GM12878 (cell line): ENCODE data around the gene ANK2. TPM values are rescaled to one million over a fixed set of nuclear protein-coding genes. Genes with fewer than 3 reads are reported as not detected.

Experiments used
- ATAC-seq: fragments of 200-7000 bp; cut with Tn5 transposase; 3 replicates; pipeline ENCODE4 v1.9.1; 2020; ENCODE audit warnings: mild to moderate bottlenecking, moderate library complexity
- BruUV-seq: library from RNA; stranded (reverse); fragments of 400-500 nt; replicated peaks from 2 replicates; lab custom pipeline; 2021; lab: Mats Ljungman, UMichigan
- CTCF ChIA-PET: fragments of 300-600 bp; sonication (Branson Sonifier 250); formaldehyde crosslinking; extraction: SDS; loops from one replicate; lab custom pipeline; 2021; ENCODE audit warnings: inconsistent platforms; lab: Yijun Ruan, JAX
- POLR2A ChIA-PET: fragments of 350-600 bp; formaldehyde crosslinking; extraction: SDS; loops from one replicate; lab custom pipeline; 2021; ENCODE audit warnings: inconsistent platforms; lab: Charles Lee
- RAD21 ChIA-PET: fragments of 300-600 bp; sonication (Branson Sonifier 250); formaldehyde crosslinking; loops from one replicate; lab custom pipeline; 2023; ENCODE audit warnings: antibody characterized with exemption; ENCODE audit not compliant: unreplicated experiment; lab: Charles Lee
- SMC1A ChIA-PET: fragments of 300-600 bp; sonication (Branson Sonifier 250); formaldehyde crosslinking; loops from one replicate; lab custom pipeline; 2023; ENCODE audit not compliant: unreplicated experiment, uncharacterized antibody; lab: Charles Lee
- DNase-seq: peaks from one replicate; pipeline ENCODE4 v3.0.0-alpha.2; 2011; ENCODE audit warnings: low read depth, low spot score
- FAIRE-seq: peaks from 3 replicates; lab custom pipeline; 2011; peaks lifted over from hg19 to GRCh38; lab: Jason Lieb, UNC
- H2AFZ ChIP-seq: 2 replicates; pipeline ENCODE4 v1.6.0; 2011; ENCODE audit warnings: low read depth, low read length, control low read depth; ENCODE audit not compliant: control insufficient read depth
- H3K27ac ChIP-seq: 2 replicates; pipeline ENCODE4 v1.5.1; 2011; ENCODE audit warnings: control low read depth; ENCODE audit not compliant: control insufficient read depth, insufficient read depth
- H3K27me3 ChIP-seq, 2 experiments: replicated peaks in 1 of 2; 2 replicates each; pipeline versions ENCODE4 v1.6.0 to v1.6.1; 2011; ENCODE audit warnings: low read length in 1 of 2; ENCODE audit not compliant: control insufficient read depth in 2 of 2, insufficient read depth in 2 of 2
- H3K36me3 ChIP-seq, 2 experiments: 2 replicates each; pipeline ENCODE4 v1.5.1; 2011; ENCODE audit warnings: low read length in 1 of 2; ENCODE audit not compliant: control insufficient read depth in 2 of 2, insufficient read depth in 2 of 2
- H3K4me1 ChIP-seq: 2 replicates; pipeline ENCODE4 v1.6.1; 2011; ENCODE audit warnings: mild to moderate bottlenecking, low read length, moderate library complexity, mixed read lengths; ENCODE audit not compliant: control insufficient read depth, insufficient read depth
- H3K4me2 ChIP-seq: 2 replicates; pipeline ENCODE4 v1.6.0; 2011; ENCODE audit warnings: control low read depth; ENCODE audit not compliant: control insufficient read depth, insufficient read depth
- H3K4me3 ChIP-seq: fragments of 200-600 bp; sonication (generic); 2 replicates; pipeline ENCODE4 v1.5.1; 2016
- H3K79me2 ChIP-seq: 2 replicates; pipeline ENCODE4 v1.6.0; 2011; ENCODE audit warnings: low read length; ENCODE audit not compliant: control insufficient read depth, insufficient read depth
- H3K9ac ChIP-seq: 2 replicates; pipeline ENCODE4 v1.8.0; 2011; ENCODE audit warnings: low read length, control low read depth, mixed read lengths; ENCODE audit not compliant: control insufficient read depth, insufficient read depth
- H3K9me3 ChIP-seq: replicated peaks from 3 replicates; pipeline ENCODE4 v1.5.1; 2011; ENCODE audit warnings: mild to moderate bottlenecking, low read length; ENCODE audit not compliant: control insufficient read depth, insufficient read depth
- H4K20me1 ChIP-seq: 2 replicates; pipeline ENCODE4 v1.6.0; 2011; ENCODE audit not compliant: control insufficient read depth, insufficient read depth
- BCL3 ChIP-seq: IDR thresholded peaks from 2 replicates; pipeline ENCODE4 v1.6.1; 2011; ENCODE audit warnings: borderline replicate concordance, low read depth, mild to moderate bottlenecking, moderate library complexity, low read length; ENCODE audit not compliant: insufficient read depth, poor library complexity, severe bottlenecking
- CBX5 ChIP-seq: sonication (generic); IDR thresholded peaks from 2 replicates; pipeline ENCODE4 v1.6.1; 2016; ENCODE audit warnings: low read depth, moderate library complexity, mild to moderate bottlenecking, inconsistent platforms
- CUX1 ChIP-seq: IDR thresholded peaks from 2 replicates; pipeline ENCODE4 v1.6.1; 2012; ENCODE audit warnings: improper control_type of control experiment, low read depth, low read length; ENCODE audit not compliant: insufficient replicate concordance
- DPF2 ChIP-seq: fragments of 450-650 bp; IDR thresholded peaks from 2 replicates; pipeline ENCODE4 v1.6.1; 2017; ENCODE audit warnings: mild to moderate bottlenecking
- HDGF ChIP-seq: fragments of 450-650 bp; IDR thresholded peaks from 2 replicates; pipeline ENCODE4 v1.6.1; 2016; ENCODE audit warnings: antibody characterized with exemption
- PBX3 ChIP-seq: IDR thresholded peaks from 2 replicates; pipeline ENCODE4 v1.6.1; 2011; ENCODE audit warnings: mild to moderate bottlenecking, low read depth, low read length, moderate library complexity; ENCODE audit not compliant: insufficient replicate concordance
- PKNOX1 ChIP-seq: fragments of 450-650 bp; IDR thresholded peaks from 2 replicates; pipeline ENCODE4 v1.6.1; 2016; ENCODE audit warnings: mild to moderate bottlenecking
- RUNX3 ChIP-seq: IDR thresholded peaks from 2 replicates; pipeline ENCODE4 v1.6.1; 2012; ENCODE audit warnings: low read length, inconsistent platforms
- ZNF687 ChIP-seq: fragments of 450-650 bp; IDR thresholded peaks from 2 replicates; pipeline ENCODE4 v1.6.1; 2017; ENCODE audit warnings: mild to moderate bottlenecking, moderate library complexity
- WGBS: methylation state at CpG from one replicate; pipeline ENCODE4 v1.1.6; 2016; ENCODE audit warnings: low lambda C conversion rate; ENCODE audit not compliant: insufficient replicate concordance, insufficient coverage; ENCODE audit errors: missing lambda C conversion rate; 5-methylcytosine and 5-hydroxymethylcytosine counted together
- in situ Hi-C: fragments of 300-500 bp; cut with MboI; formaldehyde crosslinking; loops from 9 replicates; pipeline ENCODE4 v1.14.3; 2018; ENCODE audit warnings: mixed read lengths
- intact Hi-C: fragments of 100-400 bp; cut with micrococcal nuclease; formaldehyde crosslinking; loops from one replicate; pipeline ENCODE4 v1.14.2; 2022; ENCODE audit not compliant: unreplicated experiment
- polyA plus RNA-seq, 11 experiments: library from polyadenylated mRNA; depleted of rRNA in 4 of 11; unstranded in 6 of 11; stranded (reverse) in 5 of 11; fragments of >200 nt; fragmentation: Nextera tagmentation in 4 of 11; fragmentation: Illumina TruSeq in 1 of 11; extraction: Ambion mirVana in 4 of 11; extraction: Trizol in 1 of 11; gene quantifications; 1 replicate in 1 of 11; 2 replicates in 10 of 11; pipeline versions ENCODE4 v1.2.1 to v1.2.3, GENCODE V29; 2011 to 2016; ENCODE audit warnings: inconsistent platforms in 2 of 11, missing spikeins in 2 of 11, low read depth in 1 of 11
- total RNA-seq, 4 experiments: library from RNA; depleted of rRNA in 3 of 4; stranded (reverse); fragments of >200 nt in 3 of 4; fragmentation: Illumina TruSeq in 1 of 4; extraction: Trizol in 1 of 4; gene quantifications; 2 replicates each; pipeline versions ENCODE4 v1.2.1 to v1.2.3, GENCODE V29; 2013 to 2021

Gene ANK2
- total and polyA plus RNA-seq, 10 of the 15 experiments (the other 5 are each of a cell fraction or from before 2014, with no cell fraction given): 1.6 to 13.0 (median 4.1) TPM

GRCh38 chr4:113170805-113171468 lies 121.5 kb downstream of the ANK2 start:
- Histone ChIP-seq H3K9me3 (no peaks in the 10 kb centered on the region), H3K27me3 (no peaks in the 10 kb centered on the region), H3K27ac (no peak overlapping the region), H3K4me2 (no peak overlapping the region), H3K36me3 (no peaks in the 10 kb centered on the region), H4K20me1 (no peaks in the 10 kb centered on the region), H2AFZ (no peak overlapping the region), H3K9ac (no peak overlapping the region), H3K79me2 (no peaks in the 10 kb centered on the region), H3K4me3 (no peak overlapping the region), H3K4me1 (no peaks in the 10 kb centered on the region)
- SMC1A ChIA-PET: no interaction called here
- DNase-seq (no peak), ATAC-seq (no peak), FAIRE-seq (no peak)
- CTCF ChIA-PET: no interaction called here
- WGBS: 96% methylated on average over 2 of the region's 2 CpGs
- no TSS peak for BruUV-seq
- in situ Hi-C loops (no loop called here), intact Hi-C loops (no loop called here)
- RAD21 ChIA-PET: no interaction called here
- POLR2A ChIA-PET: no interaction called here
- no peak for TF ChIP-seq BCL3
- no peak for TF ChIP-seq ZNF687
- TF ChIP-seq CBX5: no peak
- no peak for TF ChIP-seq PBX3
- TF ChIP-seq PKNOX1: no peak
- no peak for TF ChIP-seq CUX1
- no peak for TF ChIP-seq DPF2
- no peak for TF ChIP-seq HDGF
- no peak for TF ChIP-seq RUNX3
